Right lung (tissue), 10 donors: ENCODE results near the gene DACT1. TPM values are rescaled to one million over a fixed set of nuclear protein-coding genes. Genes with fewer than 3 reads are reported as not detected.
"Not testable (repeated sequence)": the region's sequence is repeated elsewhere in the genome, so short reads cannot be mapped to it uniquely, and the experiment has no call there.

Source experiments
- DNase-seq, 2 donors: peaks; one replicate each; pipeline ENCODE4 v3.0.0-alpha.2; 2013
- long read RNA-seq, 8 donors: transcript quantifications; one replicate each; lab custom pipeline, GENCODE V29; 2026
- polyA plus RNA-seq, 5 donors: library from polyadenylated mRNA; unstranded; fragments of 120-200 nt; gene quantifications; one replicate each; pipeline versions ENCODE4 v1.2.1 to v1.2.3, GENCODE V29; 2013; ENCODE audit warnings: inconsistent platforms in 1 of 5, low replicate concordance in 1 of 5; ENCODE audit not compliant: insufficient read length in 5 of 5, insufficient read depth in 1 of 5

The DACT1 gene, protein sequence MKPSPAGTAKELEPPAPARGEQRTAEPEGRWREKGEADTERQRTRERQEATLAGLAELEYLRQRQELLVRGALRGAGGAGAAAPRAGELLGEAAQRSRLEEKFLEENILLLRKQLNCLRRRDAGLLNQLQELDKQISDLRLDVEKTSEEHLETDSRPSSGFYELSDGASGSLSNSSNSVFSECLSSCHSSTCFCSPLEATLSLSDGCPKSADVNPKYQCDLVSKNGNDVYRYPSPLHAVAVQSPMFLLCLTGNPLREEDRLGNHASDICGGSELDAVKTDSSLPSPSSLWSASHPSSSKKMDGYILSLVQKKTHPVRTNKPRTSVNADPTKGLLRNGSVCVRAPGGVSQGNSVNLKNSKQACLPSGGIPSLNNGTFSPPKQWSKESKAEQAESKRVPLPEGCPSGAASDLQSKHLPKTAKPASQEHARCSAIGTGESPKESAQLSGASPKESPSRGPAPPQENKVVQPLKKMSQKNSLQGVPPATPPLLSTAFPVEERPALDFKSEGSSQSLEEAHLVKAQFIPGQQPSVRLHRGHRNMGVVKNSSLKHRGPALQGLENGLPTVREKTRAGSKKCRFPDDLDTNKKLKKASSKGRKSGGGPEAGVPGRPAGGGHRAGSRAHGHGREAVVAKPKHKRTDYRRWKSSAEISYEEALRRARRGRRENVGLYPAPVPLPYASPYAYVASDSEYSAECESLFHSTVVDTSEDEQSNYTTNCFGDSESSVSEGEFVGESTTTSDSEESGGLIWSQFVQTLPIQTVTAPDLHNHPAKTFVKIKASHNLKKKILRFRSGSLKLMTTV
- 10 to 100 TPM; 25.5 to 34.6 (median 28.6) TPM for polyA plus RNA-seq
- long read RNA-seq, donor 1, partial matches to known transcripts, result 0 of 7 reads
- long read RNA-seq, donor 1, other reads (novel, unspliced or antisense), result 0 of 7 reads
- long read RNA-seq, donor 2, partial matches to known transcripts, result 0 of 6 reads
- long read RNA-seq, donor 2, other reads (novel, unspliced or antisense), result 0 of 6 reads
- long read RNA-seq, donor 3, partial matches to known transcripts, result 0 of 5 reads
- long read RNA-seq, donor 3, other reads (novel, unspliced or antisense), result 0 of 5 reads
- long read RNA-seq, donor 4, partial matches to known transcripts, result 0 of 3 reads
- long read RNA-seq, donor 4, other reads (novel, unspliced or antisense), result 0 of 3 reads
- long read RNA-seq, donor 5, transcript DACT1-201 (4 exons, 2,571 nt), result minor isoform, 8 of 17 reads
- long read RNA-seq, donor 5, transcript DACT1-202 (4 exons, 3,734 nt), result major isoform, 9 of 17 reads
- long read RNA-seq, donor 5, partial matches to known transcripts, result 0 of 17 reads
- long read RNA-seq, donor 5, other reads (novel, unspliced or antisense), result 0 of 17 reads
- long read RNA-seq, donor 6, partial matches to known transcripts, result 19 of 23 reads
- long read RNA-seq, donor 6, other reads (novel, unspliced or antisense), result 0 of 23 reads
- long read RNA-seq, donor 7, partial matches to known transcripts, result 0 of 6 reads
- long read RNA-seq, donor 7, other reads (novel, unspliced or antisense), result 0 of 6 reads
- long read RNA-seq, donor 8, transcript DACT1-202 (4 exons, 3,734 nt), result major isoform, 5 of 6 reads
- long read RNA-seq, donor 8, partial matches to known transcripts, result 0 of 6 reads
- long read RNA-seq, donor 8, other reads (novel, unspliced or antisense), result 0 of 6 reads

DNA sequence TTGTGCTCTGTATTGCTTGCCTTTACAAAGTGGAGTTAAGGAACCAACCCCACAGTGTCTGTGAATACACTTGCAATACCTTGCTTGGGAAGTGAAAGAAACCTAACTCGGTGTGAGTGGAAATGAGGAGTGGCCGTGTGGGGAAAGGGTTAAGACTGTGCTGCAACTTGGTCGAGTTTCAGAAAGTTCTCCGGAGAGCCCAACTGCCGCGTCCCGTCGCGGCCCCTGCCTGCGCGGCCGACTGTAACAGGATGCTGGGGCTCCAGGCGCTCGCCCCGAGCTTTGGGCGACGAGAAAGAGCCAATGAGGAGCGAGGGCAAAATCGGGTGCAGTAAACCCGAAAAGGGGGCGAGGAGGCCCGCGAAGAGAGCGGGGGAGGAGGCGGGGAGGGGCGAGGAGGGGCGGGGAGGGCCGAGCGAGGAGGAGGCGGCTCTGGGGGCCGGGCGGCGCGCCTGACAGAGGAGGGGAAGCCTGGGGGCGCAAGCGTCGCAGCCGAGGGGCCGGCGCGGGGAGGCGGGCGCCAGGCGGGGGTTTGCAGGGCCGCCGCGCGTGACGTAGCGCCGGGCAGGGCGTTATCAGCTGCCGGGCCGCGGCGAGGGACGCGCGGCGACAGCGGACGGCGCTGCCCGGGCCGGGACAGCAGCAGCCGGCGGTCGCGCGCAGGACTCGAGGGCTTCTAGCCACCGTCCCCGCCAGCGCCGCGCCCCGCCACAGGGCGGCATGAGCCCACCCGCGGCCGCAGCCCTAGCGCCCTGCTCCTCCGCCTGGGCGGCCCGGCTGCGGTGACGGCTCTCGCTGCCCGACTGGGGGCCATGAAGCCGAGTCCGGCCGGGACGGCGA lies at the start of gene DACT1:
Gene DACT1 (plus strand): TSS at position 572 of the 840 bp plus-strand sequence. CDS start 241 bp downstream, at position 813.
- DNase-seq, result peak; percentile 88 to 89

DNA sequence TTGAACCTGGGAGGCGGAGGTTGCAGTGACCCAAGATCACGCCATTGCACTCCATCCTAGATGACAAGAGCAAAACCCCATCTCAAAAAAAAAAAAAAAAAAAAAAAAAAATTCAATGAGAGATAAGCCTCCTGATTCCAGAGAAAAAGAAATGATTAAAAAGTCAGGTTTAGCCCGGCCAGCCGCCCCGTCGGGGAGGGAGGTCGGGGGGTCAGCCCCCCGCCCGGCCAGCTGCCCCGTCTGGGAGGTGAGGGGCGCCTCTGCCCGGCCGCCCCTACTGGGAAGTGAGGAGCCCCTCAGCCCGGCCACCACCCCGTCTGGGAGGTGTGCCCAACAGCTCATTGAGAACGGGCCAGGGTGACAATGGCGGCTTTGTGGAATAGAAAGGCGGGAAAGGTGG lies 49.4 kb upstream of the DACT1 start:
- not testable (repeated sequence) for DNase-seq

DNA sequence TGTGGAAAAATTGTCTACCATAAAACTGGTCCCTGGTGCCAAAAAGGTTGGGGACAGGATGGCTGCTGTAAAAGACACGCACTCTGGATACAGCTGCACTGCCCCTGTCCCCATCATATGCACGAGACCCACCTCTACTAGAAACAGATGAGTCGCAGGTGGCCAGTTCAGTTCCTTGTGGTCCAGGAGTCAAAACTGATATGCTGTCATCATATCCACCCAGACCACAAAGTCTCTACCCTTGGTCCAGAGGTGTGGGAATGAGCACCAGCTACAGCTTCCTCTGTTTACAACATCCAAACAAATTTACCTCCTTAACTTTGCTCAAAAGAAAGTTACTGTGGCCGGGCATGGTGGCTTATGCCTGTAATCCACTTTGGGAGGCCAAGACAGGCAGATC lies 43.8 kb upstream of the DACT1 start:
- no peak for DNase-seq

DNA sequence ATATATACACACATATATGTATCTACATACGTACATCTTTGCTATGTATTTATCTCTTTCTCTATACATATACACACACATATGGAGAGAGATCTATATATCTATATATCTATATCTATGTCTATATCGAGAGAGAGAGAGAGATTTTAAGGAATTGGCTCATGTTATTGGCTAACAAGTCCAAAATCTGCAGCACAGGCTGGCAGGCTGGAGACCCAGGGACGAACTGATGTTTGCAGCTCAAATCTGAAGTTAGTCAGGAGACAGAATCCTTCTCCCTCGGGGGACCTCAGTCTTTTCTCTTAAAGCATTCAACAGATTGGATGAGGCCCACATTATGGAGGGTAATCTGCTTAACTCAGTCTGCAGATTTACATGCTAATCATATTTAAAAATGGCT lies 40.7 kb upstream of the DACT1 start:
- no peak for DNase-seq

DNA sequence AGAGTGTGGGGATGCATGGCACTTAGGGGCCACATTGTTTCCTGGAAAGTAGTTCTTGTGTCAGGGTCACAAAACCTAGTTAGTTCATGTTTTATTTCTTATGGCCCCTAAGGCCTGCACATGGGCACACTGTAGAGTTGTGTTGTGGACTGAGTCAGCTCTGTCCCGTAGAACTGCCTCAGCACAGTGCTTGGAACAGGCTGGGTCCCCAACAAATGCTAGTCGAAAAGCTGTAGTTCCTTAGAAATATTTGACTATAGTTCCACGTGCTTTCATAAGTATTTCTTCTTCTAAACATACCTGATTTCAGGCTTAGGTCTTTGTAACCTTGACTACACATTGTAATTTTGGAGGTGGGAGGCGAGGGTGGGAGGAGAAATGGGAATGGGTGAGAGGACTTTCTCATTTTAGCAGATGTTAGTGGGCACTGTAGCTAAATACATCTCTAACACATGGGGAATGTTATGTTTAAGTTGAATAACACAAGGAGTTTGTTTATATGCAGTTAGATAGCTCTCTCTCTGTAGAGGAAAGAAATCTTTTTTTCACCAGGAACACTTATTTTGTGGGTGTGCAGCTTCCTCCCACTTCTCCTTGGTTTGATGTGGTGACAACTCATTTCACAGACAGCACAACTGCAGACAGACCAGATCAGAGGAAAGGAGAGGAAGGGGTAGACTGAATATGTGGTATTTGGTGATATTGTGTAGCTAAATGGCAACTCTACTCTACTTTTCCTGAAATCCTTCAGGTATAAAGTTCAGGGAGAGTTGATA lies 39.5 kb upstream of the DACT1 start:
- DNase-seq, result no peak

DNA sequence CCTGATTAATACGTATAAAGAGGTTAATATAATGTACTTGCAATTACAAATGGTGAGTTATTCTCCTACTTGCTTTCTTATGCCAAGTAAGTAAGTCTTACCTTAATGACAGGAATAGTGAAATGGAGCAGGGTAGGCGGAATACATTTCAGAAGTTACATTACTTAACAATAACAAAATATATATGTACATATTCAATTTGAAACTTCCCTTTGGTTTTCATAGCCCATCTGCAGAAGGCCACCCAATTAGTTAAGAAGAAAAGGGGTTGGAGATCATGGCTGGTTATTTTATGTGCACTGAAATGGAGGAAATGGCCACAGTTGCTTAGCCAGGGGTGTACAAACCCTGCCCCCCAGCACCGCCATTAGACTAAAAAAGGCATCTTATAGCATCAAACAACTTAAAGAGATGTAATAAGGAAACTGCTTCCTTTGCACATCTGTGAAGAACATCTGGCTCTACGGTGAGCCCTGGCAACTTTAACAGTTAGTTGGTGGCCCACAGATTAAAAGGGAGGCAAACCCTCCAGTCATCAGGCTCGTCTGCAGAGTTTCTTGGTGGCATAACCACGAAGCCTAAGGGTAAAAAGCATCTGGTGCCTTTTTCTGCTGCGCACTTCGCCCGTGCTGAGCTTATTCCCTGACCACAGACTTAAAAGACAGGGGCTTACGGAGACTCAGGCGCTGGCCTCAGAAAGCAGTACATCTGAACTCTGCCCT lies 38.8 kb upstream of the DACT1 start:
- no peak for DNase-seq

DNA sequence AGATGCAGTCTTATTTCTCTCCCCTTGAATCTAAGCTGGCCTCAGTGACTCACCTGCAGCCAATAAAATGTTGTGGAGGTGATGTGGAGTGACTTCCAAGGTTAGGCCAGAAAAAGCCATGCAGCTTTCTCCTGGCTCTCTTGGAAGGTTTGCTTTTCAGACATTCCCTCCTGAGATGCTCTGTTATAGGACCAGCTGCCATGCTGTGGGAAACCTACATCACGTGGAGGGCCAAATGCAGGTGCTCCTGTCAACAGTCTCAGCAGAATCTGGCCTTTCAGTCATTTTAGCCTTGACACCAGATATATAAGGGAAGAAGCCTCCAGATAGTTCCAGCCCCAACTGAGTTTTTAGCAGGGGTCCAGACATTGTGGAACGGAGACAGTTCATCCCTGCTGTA lies 38.1 kb upstream of the DACT1 start:
- DNase-seq, result no peak

DNA sequence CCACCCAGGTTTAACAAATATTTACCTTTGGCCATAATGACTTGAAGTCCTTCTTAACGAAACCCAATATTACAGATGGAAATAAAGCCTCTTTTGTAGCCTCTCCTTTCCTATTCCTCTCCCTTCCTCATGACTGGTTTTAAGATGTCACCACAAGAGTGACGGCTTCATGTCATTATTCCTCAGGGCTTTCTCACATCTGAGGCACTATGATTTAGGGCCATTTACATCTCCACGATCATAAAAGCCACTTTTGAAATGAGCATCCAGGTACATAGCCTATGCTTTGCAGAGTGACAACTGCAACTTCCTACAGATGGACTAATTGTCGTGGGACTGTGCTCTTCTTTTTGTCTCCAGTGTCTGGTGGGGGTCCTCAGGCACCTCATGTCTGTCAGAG lies 32.3 kb upstream of the DACT1 start:
- no peak for DNase-seq

DNA sequence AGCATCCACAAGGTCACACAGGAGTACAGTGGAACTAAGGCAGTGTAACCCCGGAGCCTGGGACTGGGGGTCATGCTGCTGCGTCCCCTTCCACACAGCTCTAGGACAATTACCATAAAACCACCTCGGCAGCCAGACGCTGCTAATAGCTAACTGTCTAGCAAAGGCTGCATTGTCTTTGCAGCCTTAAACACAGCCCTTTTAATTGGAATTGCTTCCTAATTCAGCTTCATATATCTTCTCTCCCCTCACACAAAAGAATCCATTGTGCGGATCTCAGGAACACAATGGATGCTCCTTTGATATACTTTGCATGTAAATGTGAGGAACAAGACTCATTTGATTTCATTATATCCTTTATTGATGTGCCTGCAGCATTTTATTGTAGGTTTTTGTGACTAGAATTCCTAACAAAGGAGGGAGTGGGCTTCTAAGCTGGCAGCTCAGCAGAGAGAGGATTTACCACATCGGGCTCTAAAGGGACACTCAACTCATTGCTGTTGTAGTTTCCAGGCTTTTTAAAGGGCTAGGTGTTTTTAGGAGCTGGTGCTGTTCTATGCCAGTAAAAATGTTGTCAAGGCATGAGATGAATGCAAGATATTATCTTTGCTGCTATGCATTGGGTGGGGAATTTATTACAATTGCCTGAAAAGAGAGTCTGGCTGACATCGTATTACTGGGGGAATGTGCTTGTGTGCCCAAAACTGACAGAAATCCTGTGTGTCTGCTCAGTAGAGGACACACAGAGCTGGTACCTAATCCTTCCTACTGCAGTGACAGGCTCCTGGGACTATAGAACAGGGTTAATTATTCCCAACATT lies 30.4 kb upstream of the DACT1 start:
- no peak for DNase-seq

DNA sequence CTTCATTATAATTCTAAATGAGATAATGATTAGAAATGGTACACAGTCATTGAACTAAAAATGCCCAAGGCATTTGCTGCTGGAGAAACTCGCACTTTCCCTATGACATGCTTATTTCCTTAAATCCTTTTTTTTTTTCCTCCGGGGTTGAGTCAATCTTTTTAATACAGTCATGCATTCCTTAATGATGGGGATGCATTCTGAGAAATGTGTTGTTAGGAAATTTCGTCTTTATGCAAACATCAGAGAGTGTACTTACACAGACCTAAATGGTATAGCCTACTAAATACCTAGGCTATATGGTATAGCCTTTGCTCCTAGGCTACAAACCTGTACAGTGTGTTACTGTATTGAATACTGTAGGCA lies 29.8 kb upstream of the DACT1 start:
- no peak for DNase-seq

DNA sequence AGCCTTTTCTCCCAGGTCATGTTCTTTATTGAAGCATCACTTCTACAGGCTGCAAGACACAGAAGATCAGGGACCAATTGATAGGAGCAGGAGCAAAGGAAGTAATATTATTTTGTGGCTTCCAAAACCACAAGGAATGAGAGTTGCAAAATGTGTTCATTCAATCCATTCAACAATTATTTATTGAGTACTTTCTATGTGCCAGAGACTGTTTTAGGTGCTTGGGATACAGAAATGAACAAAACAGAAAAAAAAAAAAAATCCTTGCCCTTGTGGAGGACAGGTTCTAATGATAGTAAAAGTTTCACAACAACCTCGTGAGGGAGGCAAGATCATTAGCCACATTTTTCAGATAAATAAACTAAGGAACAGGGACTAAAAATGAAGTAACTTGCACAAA lies 20.1 kb upstream of the DACT1 start:
- no peak for DNase-seq

DNA sequence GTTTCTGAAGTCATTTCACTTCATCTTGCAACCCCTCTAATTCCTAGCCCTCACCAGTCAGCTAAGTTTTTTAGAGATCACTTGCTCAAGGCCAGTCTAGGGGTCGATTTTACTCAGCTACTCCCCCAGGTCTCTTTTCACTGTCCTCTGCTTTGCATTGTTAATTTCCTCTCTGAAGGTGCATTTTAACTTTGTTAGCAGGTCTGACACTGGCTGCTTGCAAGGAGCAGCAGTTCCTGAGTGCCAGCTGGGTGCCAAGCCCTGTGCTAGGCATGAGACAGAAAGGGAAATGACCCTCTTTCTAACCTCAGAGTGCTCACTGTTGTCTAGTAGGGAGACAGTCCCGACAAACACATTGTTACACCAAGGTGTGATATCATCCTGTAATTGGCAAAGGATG lies 17.8 kb upstream of the DACT1 start:
- no peak for DNase-seq

DNA sequence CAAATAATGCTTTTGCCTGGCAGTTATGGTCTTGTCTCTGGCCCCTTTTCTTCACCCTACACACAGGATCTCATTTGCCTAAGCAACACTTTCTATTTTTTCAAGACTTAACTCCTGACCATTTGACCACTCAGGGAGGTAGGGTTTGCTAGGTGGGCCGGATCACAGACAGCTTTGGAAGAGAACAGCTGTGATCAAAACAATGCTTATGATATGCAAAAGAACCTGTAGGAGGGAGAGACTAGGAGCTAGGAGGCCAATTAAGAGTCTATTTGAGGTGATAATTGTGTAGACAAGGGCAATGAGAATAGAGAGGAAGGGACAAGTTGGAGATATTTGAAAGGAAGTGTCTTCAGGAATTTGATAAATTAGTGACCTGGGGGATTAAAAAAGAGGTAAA lies 12.3 kb upstream of the DACT1 start:
- no peak for DNase-seq

DNA sequence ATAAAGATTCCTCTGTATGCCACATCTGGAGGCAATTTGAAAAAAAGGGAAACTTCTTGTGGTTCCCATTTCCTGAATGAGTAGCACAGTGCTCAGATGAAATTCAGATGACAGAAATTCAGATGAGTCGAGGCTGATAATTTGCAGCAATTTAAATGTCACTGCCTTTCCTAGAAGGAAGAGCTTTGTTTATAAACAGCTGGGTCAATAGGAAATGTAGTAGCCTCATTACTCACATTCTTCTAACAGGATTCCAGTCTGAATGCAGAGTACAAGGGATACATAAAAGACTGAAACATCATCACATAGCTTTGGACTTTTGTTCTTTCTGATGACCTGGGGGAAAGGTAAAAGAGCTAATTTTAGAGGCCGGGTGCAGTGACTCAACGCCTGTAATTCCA lies 11.3 kb upstream of the DACT1 start:
- no peak for DNase-seq

DNA sequence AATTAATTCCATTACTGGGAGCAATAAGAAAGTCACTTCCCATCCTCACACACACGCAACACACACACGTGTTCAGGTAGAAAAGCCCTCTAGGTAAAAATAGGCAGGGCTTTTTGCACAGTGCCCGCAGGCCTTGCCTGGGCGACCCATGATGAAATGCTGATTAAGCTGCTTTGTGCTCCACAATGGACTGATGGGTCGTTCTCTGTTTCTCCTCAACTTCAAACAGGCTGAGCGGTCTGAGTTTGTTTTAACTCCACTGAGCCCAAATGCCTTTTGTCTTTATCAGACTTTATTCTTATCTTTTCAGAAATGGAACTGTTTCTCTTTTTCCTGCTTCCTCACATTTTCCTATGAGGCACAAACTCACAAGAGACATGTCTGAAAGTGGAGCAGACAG lies 9.4 kb upstream of the DACT1 start:
- DNase-seq, result no peak

DNA sequence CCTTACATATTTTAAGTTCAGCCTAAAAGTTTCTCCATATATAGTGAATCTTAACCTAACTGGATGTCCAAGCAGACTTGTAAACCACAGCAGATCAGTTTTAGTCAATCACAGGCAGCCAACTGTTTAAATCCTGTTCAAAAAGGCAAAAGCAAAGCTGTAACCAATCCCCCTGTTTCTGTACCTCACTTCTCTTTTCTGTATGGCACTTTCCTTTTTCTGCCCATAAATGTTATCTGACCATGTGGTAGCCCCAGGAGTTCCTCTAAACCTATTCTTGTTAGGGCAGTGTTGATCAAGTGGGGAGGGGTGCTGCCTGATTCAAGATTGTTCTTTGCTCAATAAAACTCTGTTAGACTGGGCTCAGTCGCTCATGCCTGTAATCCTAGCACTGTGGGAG lies 8.5 kb upstream of the DACT1 start:
- DNase-seq, result no peak

DNA sequence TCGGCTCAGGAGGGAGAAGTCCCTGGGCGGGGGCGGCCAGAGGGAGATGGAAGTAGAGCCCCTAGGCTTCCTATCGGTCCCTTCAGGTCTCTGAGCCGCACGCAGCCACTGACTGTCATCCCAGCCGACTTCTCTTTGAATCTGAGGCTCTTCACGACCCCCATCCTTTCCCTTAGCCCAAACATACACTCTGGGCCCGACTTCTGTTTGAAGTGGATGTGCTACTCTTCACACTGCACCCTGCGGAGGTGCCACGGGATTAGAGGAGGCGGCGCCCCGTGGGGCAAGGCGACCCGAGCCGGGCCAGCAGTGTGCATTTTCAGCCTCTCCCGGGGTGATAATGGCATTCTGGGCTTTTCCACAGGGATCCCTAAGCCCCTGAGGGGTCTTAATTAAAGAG lies 6.0 kb upstream of the DACT1 start:
- no peak for DNase-seq

DNA sequence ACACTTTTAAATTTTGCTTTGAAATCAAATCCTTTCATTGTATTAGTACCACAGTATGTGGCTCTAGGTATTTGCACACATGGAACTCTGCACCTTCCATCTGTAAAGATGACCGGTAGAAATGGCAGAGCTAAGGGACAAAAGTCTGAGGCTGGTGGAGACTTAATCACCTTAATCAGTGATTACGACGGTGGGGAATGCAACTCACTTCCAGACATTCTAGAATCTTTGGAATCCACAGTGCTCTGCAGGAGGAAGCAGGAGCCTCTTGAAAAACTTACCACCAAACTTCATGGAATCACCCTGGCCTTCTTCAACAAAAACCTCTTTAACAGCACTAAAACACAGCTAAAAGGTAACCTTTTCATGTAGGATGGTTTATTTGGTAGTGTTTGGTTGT lies 3.9 kb upstream of the DACT1 start:
- DNase-seq, result no peak
